H1 (cell line): ENCODE measurements around the gene MDFIC2. TPM values are rescaled to one million over a fixed set of nuclear protein-coding genes. Genes with fewer than 3 reads are reported as not detected.

Experiments used
- CEBPB ChIP-seq: IDR thresholded peaks from 2 replicates; pipeline ENCODE4 v1.6.1; 2012; ENCODE audit warnings: low read depth, low read length
- NANOG ChIP-seq: IDR thresholded peaks from 2 replicates; pipeline ENCODE4 v1.6.1; 2011; ENCODE audit warnings: low read length, low read depth, mild to moderate bottlenecking, inconsistent platforms; ENCODE audit not compliant: insufficient read depth, poor library complexity, severe bottlenecking
- RFX5 ChIP-seq: IDR thresholded peaks from 2 replicates; pipeline ENCODE4 v1.6.1; 2011; ENCODE audit warnings: low read depth, low read length, improper control_type of control experiment, borderline replicate concordance
- SP2 ChIP-seq: IDR thresholded peaks from 2 replicates; pipeline ENCODE4 v1.6.1; 2012; ENCODE audit warnings: mild to moderate bottlenecking, low read length, inconsistent platforms
- SP4 ChIP-seq: IDR thresholded peaks from 2 replicates; pipeline ENCODE4 v1.6.1; 2012; ENCODE audit warnings: low read length, inconsistent platforms
- SRF ChIP-seq: IDR thresholded peaks from 2 replicates; pipeline ENCODE4 v1.6.1; 2011; ENCODE audit warnings: mild to moderate bottlenecking, low read depth, low read length, moderate library complexity
- TAF7 ChIP-seq: optimal IDR thresholded peaks from 2 replicates; pipeline ENCODE3; 2011; ENCODE audit warnings: low read depth, mild to moderate bottlenecking, inconsistent platforms, low read length, moderate library complexity, borderline replicate concordance
- polyA plus RNA-seq, 7 experiments: library from polyadenylated mRNA; depleted of rRNA in 3 of 7; stranded (reverse) in 5 of 7; unstranded in 2 of 7; fragments of >200 nt in 5 of 7; fragments of 200-250 nt in 2 of 7; gene quantifications; 1 replicate in 5 of 7; 2 replicates in 1 of 7; 4 replicates in 1 of 7; pipeline versions ENCODE4 v1.2.1 to v1.2.3, GENCODE V29; 2011 to 2013; ENCODE audit warnings: missing spikeins in 2 of 7, mixed read lengths in 2 of 7
- total RNA-seq: library from RNA; stranded (reverse); fragmentation: NEBNext Ultra II Directional; extraction: Animal tissue kit (Norgen Biotek cat#: 25700); gene quantifications from 2 replicates; pipeline ENCODE4 v1.2.1, GENCODE V29; 2021

MDFIC2 gene
- total and polyA plus RNA-seq, 2 of the 8 experiments (the other 6 are each of a cell fraction or from before 2014, with no cell fraction given) = not detected

DNA sequence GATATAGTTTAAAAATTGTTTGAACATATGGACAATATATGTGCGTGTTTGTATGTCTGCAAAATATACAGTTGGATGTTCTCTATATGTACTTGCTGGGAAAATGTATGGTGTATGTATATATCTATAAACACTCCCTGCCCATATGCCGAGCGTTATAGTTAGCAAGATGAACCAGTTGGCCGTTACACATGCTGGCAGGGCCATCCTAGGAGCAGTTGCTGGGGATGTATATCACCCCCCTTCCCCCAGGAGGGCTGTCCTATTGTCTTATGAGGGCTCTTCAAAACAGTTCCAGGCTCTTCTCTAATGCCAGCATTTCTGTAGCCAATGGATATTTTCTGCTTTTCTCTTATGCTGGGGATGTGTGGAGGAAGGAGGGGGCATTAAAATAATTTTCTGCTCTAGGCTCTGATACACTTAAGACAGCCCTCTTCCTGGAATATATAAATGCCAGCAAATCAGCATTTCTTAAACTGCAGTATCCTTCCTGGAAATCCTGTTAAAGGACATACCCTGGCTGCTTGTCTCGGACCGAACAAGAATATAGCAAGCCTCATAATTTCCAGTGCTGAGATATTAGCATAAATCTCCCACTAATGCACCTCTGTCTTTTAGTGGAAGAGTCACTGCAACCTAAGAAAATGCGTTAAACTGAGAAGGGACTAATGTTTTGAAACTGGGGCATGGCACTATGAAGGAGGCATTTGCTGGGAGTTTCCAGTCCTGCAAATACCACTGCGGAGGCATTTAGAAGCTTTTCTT, 134.4 kb downstream of the MDFIC2 start (continued):
- TF ChIP-seq RFX5 = no peak
- TF ChIP-seq CEBPB = no peak
- TF ChIP-seq TAF7 = no peak
- TF ChIP-seq NANOG = no peak
- TF ChIP-seq SRF = no peak
- TF ChIP-seq SP4 = no peak
- TF ChIP-seq SP2 = no peak
- TF ChIP-seq, all 59 proteins: peak for 0
